ENCODE measurements around the gene CCDC40.

CCDC40 gene

DNA sequence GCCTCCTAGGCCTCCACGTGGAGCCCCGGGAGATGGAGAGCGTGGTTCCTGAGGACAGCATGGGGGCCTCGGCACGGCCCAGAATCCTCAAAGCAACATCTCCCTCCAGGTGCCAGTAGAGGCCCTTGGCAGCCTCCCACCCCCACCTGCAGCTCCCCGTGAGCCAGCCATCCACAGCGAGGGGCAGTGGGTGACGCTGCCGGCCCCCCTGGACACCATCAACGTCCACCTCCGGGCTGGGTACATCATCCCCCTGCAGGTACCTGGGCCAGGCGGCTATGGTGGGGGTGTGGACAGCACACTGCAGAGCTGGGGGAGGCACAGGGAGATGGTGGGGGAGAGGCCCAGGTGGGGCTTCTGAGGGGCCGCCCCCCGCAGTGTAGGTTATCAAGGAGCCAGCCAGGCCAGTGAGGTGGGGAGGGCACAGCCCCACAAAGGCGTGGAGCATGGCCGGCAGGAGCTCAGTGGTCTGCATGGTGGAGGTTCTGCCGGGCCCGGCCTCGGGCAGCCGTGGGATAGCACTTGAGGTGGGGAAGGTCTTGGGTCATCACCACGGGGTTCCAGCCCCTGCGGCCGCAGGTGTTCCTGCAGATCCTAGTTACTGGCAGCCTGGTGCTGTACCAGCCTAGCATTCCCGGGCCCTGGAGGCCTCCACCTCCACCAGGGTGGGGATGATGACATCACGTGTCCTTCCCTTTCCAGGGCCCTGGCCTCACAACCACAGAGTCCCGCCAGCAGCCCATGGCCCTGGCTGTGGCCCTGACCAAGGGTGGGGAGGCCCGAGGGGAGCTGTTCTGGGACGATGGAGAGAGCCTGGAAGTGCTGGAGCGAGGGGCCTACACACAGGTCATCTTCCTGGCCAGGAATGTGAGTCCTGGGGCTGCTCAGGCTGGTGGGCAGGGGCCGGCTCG lies 81.3 kb downstream of the CCDC40 start:
- FAIRE-seq: no peak

DNA sequence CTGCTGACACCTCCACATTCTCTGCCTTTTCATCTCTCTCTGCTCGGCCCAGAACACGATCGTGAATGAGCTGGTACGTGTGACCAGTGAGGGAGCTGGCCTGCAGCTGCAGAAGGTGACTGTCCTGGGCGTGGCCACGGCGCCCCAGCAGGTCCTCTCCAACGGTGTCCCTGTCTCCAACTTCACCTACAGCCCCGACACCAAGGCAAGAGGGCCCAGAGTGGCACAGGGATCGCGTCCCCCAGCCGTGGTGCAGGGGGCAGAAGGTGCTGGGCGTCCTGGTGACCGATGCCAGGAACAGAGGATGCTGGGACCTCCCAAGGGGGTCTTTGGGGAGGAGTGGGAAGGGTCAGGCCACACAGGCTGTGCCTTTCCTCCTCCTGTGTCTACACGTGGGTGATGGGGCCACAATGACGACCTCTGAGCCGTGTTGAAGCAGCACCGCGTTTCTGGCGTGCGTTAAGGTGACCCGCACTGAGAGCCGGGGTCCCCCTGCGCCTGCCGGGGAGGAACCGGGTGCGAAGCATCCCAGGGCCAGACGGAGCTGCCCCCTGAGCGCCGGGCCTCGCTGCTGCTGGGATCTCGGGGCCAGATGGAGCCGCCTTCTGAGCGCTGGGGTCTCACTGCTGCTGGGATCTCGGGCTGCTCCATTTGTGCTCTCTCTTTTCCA lies 82.3 kb downstream of the CCDC40 start:
- FAIRE-seq: no peak

DNA sequence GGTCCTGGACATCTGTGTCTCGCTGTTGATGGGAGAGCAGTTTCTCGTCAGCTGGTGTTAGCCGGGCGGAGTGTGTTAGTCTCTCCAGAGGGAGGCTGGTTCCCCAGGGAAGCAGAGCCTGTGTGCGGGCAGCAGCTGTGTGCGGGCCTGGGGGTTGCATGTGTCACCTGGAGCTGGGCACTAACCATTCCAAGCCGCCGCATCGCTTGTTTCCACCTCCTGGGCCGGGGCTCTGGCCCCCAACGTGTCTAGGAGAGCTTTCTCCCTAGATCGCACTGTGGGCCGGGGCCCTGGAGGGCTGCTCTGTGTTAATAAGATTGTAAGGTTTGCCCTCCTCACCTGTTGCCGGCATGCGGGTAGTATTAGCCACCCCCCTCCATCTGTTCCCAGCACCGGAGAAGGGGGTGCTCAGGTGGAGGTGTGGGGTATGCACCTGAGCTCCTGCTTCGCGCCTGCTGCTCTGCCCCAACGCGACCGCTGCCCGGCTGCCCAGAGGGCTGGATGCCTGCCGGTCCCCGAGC lies 82.9 kb downstream of the CCDC40 start:
- no peak for FAIRE-seq

DNA sequence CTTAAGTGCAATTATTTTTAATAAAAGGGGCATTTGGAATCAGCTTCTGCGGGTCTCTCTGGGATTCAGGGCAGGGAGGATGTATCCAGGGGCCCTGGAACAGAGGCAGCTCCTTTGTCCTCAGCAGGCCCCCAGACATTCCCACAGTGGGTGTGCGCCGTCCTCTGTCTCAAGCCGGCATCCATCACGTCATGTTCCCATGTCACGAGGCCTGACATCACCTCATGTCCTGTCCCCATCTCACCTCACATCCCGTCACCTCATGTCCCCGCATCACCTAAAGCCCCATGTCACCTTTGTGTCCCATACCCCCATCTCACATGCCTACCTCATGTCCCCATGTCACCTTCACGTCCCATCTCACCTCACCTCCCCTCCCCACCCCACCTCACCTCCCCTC lies 83.4 kb downstream of the CCDC40 start:
- FAIRE-seq: no peak

DNA sequence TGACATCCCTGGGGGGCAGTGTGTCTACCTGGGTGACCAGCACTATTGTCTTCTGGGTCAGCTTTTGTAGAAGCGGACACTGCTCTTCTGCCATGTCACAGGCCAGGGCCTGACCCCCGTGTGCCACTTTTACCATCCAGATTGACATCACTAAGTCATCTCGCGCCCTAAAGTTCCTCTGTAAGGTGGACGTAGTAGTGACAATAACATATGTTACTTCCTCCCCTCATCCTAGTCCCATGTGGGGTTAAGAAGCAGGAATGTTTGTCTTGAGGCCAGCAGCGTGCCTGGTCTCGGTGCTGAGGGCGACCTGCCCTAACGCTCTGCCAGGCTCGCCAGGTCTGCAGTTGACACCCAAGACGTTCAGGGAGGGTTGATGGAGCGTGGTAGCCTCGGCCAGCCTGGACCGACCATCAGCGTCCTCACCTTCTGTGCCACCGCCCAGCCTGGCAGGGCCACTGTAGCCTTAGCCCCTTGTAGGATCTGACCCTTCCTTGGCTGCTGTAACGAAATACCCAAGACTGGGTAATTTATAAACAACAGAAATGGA lies 85.7 kb downstream of the CCDC40 start:
- FAIRE-seq: no peak

DNA sequence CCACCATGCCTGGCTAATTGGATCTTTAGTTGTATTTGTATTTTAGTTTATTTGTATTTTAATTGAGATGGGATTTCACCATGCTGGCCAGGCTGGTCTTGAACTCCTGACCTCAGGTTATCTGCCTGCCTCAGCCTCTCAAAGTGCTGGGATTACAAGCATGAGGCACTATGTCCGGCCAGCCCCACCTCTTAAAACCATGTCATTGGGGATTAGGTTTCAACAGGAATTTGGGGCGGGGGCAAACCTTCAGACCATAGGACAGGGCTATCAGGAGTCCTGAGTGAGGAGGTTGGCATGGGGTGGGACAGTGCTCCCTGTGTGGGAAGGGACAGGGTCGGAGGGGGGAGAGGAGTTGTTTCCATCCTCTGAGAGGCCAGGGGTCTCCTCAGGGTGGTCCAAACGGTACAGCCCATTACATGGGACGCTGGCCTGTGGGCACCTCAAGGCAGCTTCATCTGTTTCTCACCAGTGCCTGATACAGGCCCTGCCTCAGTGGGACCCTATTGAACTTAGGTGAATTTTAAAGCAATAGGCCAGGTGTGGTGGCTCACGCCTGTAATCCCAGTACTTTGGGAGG lies 86.6 kb downstream of the CCDC40 start:
- no peak for FAIRE-seq

DNA sequence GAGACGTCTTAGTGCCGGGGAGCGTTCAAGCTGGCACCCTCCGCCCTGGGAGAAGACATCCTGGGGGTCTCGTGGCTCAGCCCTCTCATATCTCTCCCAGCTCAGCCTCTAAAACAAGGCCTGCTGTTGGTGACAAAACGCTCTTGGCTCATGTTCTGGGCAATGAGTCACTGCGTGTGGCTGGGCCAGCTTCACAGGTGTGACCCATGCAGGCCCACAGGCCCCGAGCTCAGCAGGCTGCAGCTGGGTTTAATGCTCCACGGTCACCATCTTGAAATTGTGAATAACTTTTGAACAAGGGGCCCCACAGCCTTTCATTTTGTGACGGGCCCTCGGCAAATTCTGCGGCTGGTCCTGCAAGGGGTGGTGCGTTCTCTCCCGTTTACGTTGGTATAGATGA lies 87.3 kb downstream of the CCDC40 start:
- no peak for FAIRE-seq

DNA sequence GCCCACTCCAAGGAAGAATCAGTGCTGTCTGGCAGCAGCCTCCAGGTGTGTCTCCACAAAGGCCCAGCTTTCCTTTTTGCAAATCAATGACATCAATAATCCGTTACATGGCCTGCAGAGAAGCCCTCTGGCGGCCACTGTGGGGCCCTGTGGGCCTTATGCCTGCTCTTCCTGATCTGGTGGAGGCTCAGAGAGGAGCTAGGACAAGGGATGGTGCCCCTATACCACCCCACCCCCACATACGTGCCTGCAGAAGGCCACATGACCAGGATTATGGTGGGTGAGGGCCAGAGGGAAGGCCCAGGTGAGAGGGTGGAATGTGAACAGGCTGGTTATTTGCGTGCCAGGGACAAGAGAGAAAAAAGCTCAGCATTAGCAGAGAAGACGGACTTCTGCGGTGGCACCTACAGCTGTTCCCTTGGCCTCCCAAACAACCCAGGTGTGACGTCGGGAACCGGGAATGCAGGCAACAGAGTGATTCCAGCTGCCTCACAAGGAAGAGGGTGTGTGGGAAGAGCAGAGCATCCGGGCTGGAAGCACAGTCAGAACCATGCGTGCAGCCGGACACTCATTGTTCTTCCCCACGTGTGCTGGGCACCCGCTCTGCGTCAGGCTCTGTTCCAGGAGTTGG lies 88.0 kb downstream of the CCDC40 start:
- no peak for FAIRE-seq

DNA sequence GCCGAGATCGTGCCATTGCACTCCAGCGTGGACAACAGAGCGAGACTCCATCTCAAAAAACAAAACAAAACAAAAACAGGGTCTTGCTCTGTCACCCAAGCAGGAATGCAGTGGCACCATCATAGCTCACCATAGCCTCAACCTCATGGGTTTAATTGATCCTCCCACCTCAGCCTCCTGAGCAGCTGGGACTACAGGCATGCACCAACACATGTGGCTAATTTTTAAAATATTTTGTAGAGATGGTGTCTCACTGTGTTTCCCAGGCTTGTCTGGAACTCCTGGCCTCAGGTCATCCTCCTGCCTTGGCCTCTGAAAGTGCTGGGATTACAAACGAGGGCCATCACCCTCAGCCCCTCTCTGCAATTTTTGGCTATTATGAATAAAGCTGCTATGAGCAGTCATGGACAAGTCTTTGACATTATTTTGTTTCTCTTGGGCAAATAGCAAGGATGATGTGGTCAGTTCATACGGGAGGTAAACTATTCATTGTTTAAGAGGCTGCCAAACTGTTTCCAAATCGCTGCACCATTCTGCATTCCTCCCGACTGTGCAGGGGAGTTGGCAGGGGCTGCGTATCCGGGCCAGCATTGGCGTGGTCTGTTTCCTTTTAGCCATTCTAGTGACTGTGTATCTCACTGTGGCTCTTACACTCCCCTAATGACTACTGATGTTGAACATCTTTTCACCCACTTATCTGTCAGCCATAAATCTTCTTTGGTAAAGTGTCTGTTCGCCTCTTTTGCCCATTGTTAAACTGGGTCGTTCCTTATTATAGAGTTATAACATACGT lies 89.4 kb downstream of the CCDC40 start:
- FAIRE-seq: no peak

DNA sequence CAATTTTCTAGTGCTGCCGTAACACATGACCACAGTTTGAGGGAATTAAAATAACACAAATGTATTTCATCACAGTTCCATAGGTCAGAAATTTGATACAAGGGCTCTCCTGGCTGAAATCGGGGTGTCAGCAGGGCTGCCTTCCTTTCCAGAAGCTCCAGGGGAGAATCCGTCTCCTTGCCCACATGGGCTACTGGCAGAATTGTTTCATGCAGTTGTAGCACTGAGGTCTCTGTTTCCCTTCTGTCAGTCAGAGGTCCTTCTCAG lies 89.9 kb downstream of the CCDC40 start:
- FAIRE-seq: no peak

DNA sequence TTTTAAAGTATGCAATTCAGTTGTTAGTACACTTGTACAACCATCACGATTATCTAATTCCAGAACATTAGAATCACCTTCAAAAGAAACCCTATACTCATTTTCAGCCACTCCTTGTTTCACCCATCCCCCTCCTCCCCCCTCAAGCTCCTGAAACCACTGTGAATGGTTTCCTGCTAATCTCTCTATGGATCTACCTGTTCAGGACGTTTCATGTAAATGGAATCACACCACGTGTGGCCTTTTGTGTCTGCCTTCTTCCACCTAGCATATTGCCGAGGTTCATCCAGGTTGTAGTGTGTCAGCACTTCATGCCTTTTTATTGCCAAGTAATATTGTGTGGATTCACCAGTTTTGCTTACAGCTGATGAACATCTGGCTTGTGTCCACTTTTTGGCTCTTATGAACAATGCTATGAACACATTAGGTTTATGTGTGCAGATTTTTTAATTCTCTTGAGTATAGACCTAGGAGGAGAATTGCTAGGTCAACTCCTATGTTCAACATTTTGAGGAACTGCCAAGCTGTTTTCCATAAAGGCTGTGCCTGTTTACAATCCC lies 92.6 kb downstream of the CCDC40 start:
- no peak for FAIRE-seq

DNA sequence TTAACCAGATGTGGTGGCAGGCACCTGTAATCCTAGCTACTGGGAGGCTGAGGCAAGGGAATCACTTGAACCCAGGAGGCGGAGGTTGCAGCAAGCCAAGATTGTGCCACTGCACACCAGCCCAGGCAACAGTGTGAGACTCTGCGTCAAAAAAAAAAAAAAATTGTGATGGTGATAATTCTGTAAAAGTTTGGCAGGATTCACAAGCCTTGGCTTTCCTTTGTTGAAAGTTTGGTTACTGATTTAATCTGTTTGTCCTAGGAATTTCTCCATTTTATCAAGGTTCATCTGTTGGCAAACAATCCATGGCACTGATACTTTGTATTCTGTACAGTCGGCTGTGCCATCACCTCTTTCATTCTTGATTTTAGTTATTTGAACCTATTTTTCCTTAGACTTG lies 94.5 kb downstream of the CCDC40 start:
- FAIRE-seq: no peak

DNA sequence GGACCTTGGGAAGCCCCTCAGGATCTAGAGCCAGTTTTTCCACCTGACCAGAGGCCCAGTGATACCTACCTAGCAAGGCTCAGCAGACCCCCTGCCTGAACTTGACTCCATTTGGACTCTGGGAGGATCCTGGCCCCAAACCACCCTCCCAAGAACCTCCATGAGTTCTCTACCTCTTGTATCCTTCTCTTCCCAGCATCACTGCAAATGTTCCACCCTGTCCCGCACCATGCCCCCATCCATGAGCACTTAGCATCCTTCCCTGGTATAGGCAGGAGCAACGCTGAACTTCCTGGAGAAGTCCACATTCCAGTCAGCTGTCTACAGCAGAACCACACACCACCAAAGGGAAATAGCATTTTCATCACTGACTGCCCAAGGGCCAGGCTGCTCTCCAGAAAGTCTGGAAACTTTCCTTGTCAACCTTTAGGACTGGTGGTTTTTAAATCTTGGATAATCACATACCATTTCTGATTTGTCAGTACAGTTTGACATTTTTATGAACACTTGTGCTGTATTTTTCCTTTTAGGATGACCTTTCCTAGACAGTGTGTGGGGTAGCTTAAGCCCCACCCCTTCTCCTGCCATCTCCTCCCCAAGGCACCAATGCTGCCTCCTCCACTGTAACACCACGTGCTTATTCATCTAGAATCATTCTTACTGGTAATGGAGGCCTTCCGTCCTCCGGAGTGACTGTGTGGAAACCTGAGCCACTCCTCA lies 96.6 kb downstream of the CCDC40 start:
- FAIRE-seq: no peak

DNA sequence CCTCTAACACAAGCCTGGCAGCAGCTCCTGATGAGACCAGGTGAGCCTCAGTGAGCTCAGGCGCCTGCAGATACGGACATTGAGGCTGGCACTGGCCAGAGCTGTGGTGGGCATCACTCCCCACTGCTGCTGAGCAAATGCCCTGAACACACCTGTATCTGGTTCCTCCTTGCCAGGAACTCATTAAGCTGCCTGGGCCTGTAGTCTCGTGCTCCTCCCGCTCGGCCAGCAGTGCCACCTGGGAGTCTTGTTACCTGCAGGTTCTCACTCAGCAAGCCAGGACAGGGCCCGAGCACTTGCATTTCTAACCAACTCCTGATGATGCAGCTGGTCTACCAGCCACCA lies 97.2 kb downstream of the CCDC40 start:
- no peak for FAIRE-seq

DNA sequence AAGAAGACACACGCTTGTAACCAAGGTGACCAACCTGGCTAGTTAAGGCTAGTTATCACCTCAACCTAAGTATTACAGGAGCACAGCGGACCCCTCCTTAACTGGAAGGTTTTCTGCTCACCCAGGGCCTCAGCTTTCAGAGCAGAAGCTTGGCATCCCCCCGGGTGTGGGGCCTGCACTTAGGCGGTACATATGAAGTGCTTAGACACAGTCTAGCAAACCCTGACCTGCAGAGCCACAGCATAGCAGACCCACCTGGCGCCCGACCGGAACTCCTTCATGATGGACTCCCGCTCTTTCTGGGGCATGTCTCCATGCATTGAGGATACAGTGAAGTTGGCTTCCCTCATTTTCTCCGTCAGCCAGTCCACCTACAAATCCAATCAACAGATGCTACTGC lies 100.7 kb downstream of the CCDC40 start:
- FAIRE-seq: no peak

DNA sequence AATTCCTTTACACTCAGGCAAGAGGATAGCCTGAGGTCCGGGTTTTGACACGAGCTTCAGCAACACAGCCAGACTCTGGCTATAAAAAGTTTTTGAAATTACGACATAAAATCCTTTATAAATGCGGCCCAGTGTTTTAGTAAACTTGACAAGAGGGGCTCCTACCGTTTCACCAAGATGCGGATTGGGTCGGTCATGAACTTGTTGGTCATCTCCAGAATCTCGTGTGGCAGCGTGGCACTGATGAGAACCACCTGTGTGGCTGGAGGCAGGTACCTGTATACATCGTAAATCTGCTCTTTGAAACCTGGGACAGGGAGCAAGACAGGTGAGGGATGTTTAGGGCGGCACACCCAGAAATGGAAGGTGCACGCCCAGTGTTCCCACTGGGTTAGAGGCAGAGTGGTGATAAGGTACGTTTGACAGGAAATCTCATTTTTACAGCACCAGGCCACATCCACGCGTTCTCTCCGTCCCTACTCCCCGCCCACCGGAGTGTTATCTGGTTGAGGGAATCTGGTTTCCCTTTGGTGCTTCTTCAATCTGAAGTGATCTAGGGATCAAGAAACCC lies 102.5 kb downstream of the CCDC40 start:
- no peak for FAIRE-seq

DNA sequence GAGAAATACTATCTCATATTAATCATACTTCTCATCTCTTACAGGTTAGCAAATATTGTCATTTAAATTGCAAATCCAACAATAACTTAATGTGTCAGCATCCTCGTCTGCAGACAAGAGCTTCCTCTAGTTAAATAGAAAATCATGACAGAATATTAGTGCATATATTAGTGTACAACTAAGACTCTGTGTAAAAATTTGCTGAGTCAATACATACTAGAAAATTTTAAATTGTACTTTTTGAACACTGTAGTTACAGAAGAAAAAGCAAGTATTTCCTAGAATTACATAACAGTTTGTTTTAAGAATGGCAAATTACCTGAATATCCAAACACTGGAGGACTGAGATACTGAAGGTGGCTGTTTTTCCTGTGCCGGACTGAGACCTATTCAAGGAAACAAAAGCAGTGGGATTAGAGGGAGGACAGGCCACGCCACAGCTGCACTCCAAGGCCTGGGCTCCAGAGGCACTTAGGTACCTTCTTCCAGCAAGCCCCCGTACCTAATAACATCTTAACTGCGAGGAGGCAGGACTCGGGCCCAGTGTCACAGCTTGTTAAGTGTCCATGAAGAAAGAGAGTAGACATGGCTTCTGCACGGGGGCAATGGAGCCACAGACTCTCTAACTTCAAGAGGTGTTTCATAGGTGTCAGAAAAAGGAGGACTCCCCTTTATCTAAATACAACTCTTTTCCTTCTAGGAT lies 105.2 kb downstream of the CCDC40 start:
- FAIRE-seq: no peak

DNA sequence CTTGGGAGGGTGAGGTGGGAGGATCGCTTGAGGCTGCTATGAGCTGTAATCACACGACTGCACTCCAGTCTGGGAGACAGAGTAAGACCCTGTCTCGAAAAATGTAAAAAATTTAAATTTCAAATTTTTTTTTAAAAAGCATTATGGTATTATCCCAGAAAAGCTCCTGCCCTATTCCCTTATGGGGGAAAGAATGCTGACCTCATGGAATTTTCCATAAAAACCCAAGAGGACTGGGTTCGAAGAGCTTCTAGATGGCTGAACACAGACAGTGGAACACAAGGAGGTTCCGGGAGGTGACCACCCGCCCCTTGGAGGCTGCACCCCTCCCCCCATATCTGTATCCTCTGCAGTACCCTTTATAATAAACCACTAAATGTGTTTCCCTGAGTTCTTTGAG lies 106.5 kb downstream of the CCDC40 start:
- no peak for FAIRE-seq

DNA sequence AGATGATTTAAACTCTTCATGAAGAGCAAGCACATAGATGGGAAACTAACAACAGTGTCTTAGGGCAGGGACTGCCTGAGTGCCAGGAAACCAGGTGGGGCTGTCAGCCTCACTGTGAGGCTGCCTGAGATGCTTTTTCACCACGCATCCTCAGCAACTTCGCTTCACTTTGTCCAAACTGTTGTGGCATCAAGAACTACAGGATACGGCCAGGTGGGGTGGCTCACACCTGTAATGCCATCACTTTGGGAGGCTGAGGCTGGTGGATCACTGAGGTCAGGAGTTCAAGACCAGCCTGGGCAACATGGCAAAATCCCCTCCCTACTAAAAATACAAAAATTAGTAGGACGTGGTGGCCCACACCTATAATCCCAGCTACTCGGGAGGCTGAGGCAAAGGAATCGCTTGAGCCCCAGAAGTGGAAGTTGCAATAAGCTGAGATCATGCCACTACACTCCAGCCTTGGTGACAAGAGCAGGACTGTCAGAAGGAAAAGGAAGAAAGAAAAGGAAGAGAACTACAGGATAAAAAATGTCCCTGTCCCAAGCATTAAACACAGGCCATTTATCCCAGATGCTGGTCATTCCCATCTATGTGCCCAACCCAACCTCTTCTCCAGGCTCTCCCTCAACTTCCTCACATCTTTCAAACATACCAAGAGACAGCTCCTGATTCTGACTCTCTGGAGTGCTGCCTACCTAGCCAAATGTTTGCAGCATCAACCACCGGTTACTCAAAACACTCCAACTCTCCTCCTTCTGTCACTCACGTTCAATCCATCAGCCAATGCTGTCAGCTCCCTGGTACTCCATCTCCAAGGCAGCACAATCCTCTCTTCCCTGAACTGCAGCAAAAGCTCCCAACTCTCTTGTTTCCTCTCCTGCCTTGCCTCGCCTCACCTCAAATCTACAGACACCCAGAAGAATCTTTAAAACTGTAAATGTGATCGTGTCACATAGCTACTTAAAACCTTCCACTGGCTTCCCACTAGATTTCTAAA lies 108.9 kb downstream of the CCDC40 start:
- no peak for FAIRE-seq

Data from A204.1 (cell line).